ENCODE data around the gene NUTM2G.
"Not testable (repeated sequence)": the region's sequence is repeated elsewhere in the genome, so short reads cannot be mapped to it uniquely, and the experiment has no call there.

DNA sequence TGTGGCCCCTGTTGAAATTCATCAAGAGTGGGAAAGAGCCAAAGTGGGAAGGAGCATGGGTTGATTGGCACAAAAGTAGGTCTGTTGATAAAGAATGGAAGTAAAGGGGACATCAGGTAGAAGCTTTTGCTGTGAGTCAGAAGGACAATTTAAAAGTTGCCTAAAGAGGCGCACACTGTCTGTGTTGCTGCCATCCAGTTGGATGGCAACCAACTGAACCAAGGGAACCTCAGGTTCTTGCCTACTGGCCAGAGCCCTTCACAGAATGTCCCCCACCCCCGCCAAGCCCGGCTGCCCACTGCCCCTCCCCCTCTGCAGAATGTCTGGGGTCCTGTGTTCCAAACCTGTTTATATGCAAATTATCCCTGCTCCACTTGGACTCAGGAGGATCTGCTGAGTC is at the start of gene NUTM2G:
- TF ChIP-seq POLR2AphosphoS5 (IDR thresholded peaks at IDR 0.05; ENCODE audit: insufficient read depth in 1 of 2, low read depth in 1 of 2); CTCF (IDR thresholded peaks at IDR 0.05): not testable (repeated sequence)

All from vagina (tissue), 2 donors.